ENCODE results near the gene FADS1.

FADS1 gene

GRCh38 chr11:61778920-61779650, 37.7 kb downstream of the FADS1 start:
- H3K4me3 ChIP-seq (ENCODE audit: low read depth, low read length) = no peak overlapping the region

GRCh38 chr11:61778357-61778886, 38.4 kb downstream of the FADS1 start:
- no peak overlapping the region for H3K4me3 ChIP-seq (ENCODE audit: low read depth, low read length)

DNA sequence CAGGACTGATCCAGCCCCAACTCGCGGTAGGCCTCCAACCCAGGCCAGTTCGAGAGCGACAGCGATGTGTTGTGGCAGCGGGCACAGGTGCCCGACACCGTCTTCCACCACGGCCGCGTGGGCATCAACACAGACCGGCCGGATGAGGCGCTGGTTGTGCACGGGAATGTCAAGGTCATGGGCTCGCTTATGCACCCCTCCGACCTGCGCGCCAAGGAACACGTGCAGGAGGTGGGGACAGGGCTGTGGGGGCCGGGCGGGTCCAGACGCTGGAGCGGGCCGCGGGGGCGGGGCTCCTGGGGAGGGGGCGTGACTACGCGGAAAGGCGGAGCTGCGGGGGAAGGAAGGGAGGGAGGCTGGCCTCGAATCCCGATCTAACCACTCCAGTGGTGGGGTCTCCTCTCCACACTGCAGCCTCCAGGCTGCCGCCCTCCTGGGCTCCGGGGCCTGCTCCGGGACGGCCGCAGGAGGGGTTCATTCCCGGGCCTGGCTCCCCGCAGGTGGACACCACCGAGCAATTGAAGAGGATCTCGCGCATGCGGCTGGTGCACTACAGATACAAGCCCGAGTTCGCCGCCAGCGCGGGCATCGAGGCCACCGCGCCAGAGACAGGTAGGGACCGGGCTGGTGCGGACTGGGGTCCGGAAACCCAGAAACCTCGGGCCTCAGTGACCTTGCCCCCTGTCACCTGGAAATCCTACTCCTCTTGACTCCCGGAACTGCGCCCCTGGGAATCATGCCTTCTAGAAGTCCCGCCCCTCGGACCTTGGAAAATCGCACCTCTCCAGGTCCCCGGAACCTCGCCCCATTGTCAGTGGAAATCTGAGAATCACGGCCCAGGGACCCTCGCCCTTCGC, 39.3 kb downstream of the FADS1 start:
- no peak overlapping the region for H3K4me3 ChIP-seq (ENCODE audit: low read depth, low read length)

- no peak overlapping the region for H3K4me3 ChIP-seq (ENCODE audit: low read depth, low read length)
Observed at GRCh38 chr11:61776561-61777075, 40.2 kb downstream of the FADS1 start.

DNA sequence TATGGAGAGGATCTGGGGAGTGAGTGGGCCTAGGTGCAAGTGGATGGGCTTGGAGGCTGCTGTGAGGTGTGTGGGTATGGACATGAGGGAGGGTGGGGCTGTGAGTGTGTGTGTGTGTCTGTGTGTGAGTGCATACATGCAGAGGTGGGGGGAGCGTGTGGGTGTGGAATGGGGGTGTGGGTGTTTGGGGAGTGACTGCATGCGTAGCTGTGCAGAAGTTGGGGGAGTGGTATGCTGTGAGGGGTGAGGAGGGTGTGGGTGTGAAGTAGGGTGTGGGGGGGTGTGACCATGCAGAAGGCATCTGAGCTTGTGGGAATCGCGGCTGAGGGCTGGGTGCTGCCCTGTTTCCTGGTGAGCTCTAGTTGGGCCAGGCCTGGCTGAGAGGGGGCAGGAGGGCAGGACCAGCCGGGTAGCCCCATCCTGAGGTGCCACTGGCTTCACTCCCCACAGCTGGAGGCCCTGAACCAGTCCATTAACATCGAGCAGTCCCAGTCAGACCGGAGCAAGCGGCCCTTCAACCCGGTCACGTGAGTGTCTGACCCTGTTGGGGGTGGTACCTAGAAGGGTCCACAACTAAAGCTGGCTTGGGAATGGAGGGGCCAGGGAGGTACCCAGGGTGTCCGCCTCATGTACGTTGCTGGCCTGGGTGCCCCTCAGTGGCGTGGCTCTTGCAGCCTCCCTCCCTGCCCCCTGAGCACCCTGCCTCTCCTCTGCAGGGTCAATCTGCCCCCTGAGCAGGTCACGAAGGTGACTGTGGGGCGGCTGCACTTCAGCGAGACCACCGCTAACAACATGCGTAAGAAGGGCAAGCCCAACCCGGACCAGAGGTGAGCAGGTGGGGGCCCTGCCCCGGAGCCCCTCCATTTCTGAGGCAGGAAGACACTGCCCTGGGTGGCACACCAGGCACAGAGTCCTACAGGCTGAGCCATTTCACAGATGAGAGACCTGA, 40.9 kb downstream of the FADS1 start:
- H3K4me3 ChIP-seq (ENCODE audit: low read depth, low read length) = no peak overlapping the region

GRCh38 chr11:61775106-61775505, 41.7 kb downstream of the FADS1 start:
- H3K4me3 ChIP-seq (ENCODE audit: low read depth, low read length) = no peak overlapping the region

- H3K4me3 ChIP-seq (ENCODE audit: low read depth, low read length) = no peak overlapping the region
Observed at GRCh38 chr11:61774411-61774810, 42.4 kb downstream of the FADS1 start.

DNA sequence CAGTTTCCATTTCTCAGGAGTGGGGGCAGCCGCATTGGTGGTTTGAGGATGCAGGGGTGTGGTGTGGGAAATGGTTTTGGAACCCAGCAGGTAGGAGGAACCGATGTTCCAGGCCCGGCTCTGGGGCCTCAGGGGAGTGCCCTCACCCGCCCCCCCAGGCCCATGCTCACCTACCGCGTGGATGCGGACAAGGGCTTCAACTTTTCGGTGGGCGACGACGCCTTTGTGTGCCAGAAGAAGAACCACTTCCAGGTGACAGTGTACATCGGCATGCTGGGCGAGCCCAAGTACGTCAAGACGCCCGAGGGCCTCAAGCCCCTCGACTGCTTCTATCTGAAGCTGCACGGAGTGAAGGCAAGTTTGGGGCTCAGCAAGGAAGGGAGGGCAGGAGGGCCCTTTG, 43.0 kb downstream of the FADS1 start:
- H3K4me3 ChIP-seq (ENCODE audit: low read depth, low read length) = no peak overlapping the region

- no peak overlapping the region for H3K4me3 ChIP-seq (ENCODE audit: low read depth, low read length)
Observed at GRCh38 chr11:61773356-61773755, 43.4 kb downstream of the FADS1 start.

GRCh38 chr11:61771985-61772455, 44.8 kb downstream of the FADS1 start:
- no peak overlapping the region for H3K4me3 ChIP-seq (ENCODE audit: low read depth, low read length)

GRCh38 chr11:61771195-61771894, 45.5 kb downstream of the FADS1 start:
- H3K4me3 ChIP-seq (ENCODE audit: low read depth, low read length) = no peak overlapping the region

GRCh38 chr11:61769946-61770683, 46.7 kb downstream of the FADS1 start:
- no peak overlapping the region for H3K4me3 ChIP-seq (ENCODE audit: low read depth, low read length)

- H3K4me3 ChIP-seq (ENCODE audit: low read depth, low read length) = no peak overlapping the region
Observed at GRCh38 chr11:61769169-61769920, 47.5 kb downstream of the FADS1 start.

- H3K4me3 ChIP-seq (ENCODE audit: low read depth, low read length) = no peak overlapping the region
Observed at GRCh38 chr11:61768376-61769076, 48.3 kb downstream of the FADS1 start.

GRCh38 chr11:61766353-61766841, 50.4 kb downstream of the FADS1 start:
- H3K4me3 ChIP-seq (ENCODE audit: low read depth, low read length) = no peak overlapping the region

- no peak overlapping the region for H3K4me3 ChIP-seq (ENCODE audit: low read depth, low read length)
Observed at GRCh38 chr11:61765550-61766253, 51.1 kb downstream of the FADS1 start.

DNA sequence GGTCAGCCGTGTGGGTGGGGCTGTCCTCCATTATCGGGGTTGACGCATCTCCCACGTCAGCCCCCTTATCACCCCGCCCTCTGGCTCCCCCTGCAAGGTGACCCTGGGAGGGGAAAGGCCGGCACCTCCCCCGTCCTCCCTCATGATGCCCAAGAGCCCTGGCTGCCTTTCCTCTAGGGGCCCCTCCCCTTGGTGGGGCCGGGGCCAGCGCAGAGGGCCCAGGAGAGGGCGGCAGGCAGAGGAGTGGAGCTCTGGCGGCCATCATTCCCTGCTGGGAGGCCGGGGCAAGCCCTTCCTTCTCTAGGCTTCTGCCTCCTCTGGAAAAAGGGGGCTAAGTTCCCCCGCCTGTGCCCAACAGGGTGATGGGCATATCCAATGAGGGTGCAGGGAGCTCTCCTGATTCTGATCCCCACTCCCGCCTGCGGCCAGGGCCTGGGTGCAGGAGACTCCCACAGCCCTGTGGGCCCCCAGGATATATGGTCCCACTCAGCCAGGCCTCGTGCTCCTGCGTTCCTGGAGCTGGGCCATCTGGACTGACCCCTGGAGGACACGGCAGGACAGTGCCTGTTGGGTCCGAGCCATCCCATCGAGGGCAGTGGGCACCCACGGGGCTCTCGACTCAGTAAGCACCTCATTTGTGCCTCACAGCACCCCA, 52.1 kb downstream of the FADS1 start:
- no peak overlapping the region for H3K4me3 ChIP-seq (ENCODE audit: low read depth, low read length)
